ENCODE data around the gene KMT5B.

KMT5B gene

GRCh38 chr11:68256331-68256741 is 43.2 kb upstream of the KMT5B start:
- no peak for TF ChIP-seq ZNF629 (tag by site-specific recombination; IDR thresholded peaks at IDR 0.05)
- no peak for TF ChIP-seq ZNF248 (tag by site-specific recombination; IDR thresholded peaks at IDR 0.05)
- TF ChIP-seq ZNF341 (tag by site-specific recombination; IDR thresholded peaks at IDR 0.05; ENCODE audit: low read depth), result no peak
- TF ChIP-seq HOXD13 (CRISPR knock-in tag; IDR thresholded peaks at IDR 0.05; ENCODE audit: borderline replicate concordance), result no peak
- no peak for TF ChIP-seq ZNF585B (tag by site-specific recombination; IDR thresholded peaks at IDR 0.05)
- no peak for TF ChIP-seq ZNF223 (tag by site-specific recombination; IDR thresholded peaks at IDR 0.05)
- TF ChIP-seq PRDM4 (tag by site-specific recombination; IDR thresholded peaks at IDR 0.05), result no peak
- TF ChIP-seq SCRT1 (tag by site-specific recombination; IDR thresholded peaks at IDR 0.05; ENCODE audit: borderline replicate concordance), result no peak
- TF ChIP-seq ZNF561 (tag by site-specific recombination; IDR thresholded peaks at IDR 0.05; ENCODE audit: borderline replicate concordance), result no peak
- no peak for TF ChIP-seq ZNF26 (tag by site-specific recombination; IDR thresholded peaks at IDR 0.05)
- no peak for TF ChIP-seq ZNF132 (tag by site-specific recombination; IDR thresholded peaks at IDR 0.05; ENCODE audit: borderline replicate concordance)
- TF ChIP-seq TSHZ1 (tag by site-specific recombination; IDR thresholded peaks at IDR 0.05; ENCODE audit: borderline replicate concordance), result no peak
- TF ChIP-seq ZNF433 (tag by site-specific recombination; IDR thresholded peaks at IDR 0.05; ENCODE audit: low read depth), result no peak
- no peak for TF ChIP-seq ZSCAN23 (tag by site-specific recombination; IDR thresholded peaks at IDR 0.05)
- TF ChIP-seq SALL2 (tag by site-specific recombination; IDR thresholded peaks at IDR 0.05; ENCODE audit: borderline replicate concordance), result no peak
- no peak for TF ChIP-seq ZNF596 (tag by site-specific recombination; IDR thresholded peaks at IDR 0.05)
- peak; percentile 85 for TF ChIP-seq WT1 (tag by site-specific recombination; IDR thresholded peaks at IDR 0.05)
- TF ChIP-seq SP3 (tag by site-specific recombination; IDR thresholded peaks at IDR 0.05), result no peak
- TF ChIP-seq ZNF416 (tag by site-specific recombination; IDR thresholded peaks at IDR 0.05), result no peak
- TF ChIP-seq ZSCAN18 (tag by site-specific recombination; IDR thresholded peaks at IDR 0.05), result no peak
- no peak for TF ChIP-seq ZNF768 (tag by site-specific recombination; IDR thresholded peaks at IDR 0.05)
- no peak for TF ChIP-seq ZNF654 (tag by site-specific recombination; IDR thresholded peaks at IDR 0.05; ENCODE audit: low read depth)
- TF ChIP-seq TRIM28 (IDR thresholded peaks at IDR 0.05; ENCODE audit: borderline replicate concordance, low read length), result peak; percentile 38; the same call in 1 of the 2 replicates
- no peak for TF ChIP-seq ZNF610 (tag by site-specific recombination; IDR thresholded peaks at IDR 0.05; ENCODE audit: borderline replicate concordance)
- no peak for TF ChIP-seq ZNF184 (tag by site-specific recombination; IDR thresholded peaks at IDR 0.05)
- peak; percentile 75 for TF ChIP-seq GLIS1 (tag by site-specific recombination; IDR thresholded peaks at IDR 0.05)
- TF ChIP-seq ZIC2 (tag by site-specific recombination; IDR thresholded peaks at IDR 0.05), result 0 out of 2 replicates have a peak, but pooled peaks have one; percentile 12
- no peak for TF ChIP-seq GLI2 (tag by site-specific recombination; IDR thresholded peaks at IDR 0.05; ENCODE audit: borderline replicate concordance, low read depth)
- H3K4me1 ChIP-seq (ENCODE audit: control insufficient read depth, insufficient read depth, low read length), result no peaks in the 10 kb centered on the region
- POLR2A ChIA-PET, result no interaction called here

More at GRCh38 chr11:68256331-68256741, 43.2 kb upstream of the KMT5B start:
- H3K36me3 ChIP-seq (ENCODE audit: control insufficient read depth in 2 of 2, insufficient read depth in 1 of 2, low read length in 2 of 2), result peaks cover 0 to 13% of the 10 kb centered on the region in 2 experiments; a peak in 1 of 3 replicates
- no peak overlapping the region for H3K27ac ChIP-seq (ENCODE audit: extremely low read depth, low read depth, low read length)
- no peak overlapping the region for H3K4me3 ChIP-seq (ENCODE audit: low read depth, low read length)
- CTCF ChIA-PET, result interaction anchor here (1.1 to 6.3 kb wide), 5 partner anchors 9 to 185 kb away, joined by 4 to 122 read pairs (median 8); no protein-coding TSS in a partner anchor
- H3K9me3 ChIP-seq (ENCODE audit: control insufficient read depth, insufficient read depth, low read depth, low read length), result no peaks in the 10 kb centered on the region

All from HEK293 (cell line).